Effector CD8-positive, alpha-beta T cell (primary cell): Measurements from ENCODE around the gene YPEL4.
"Not testable (repeated sequence)": the region's sequence is repeated elsewhere in the genome, so short reads cannot be mapped to it uniquely, and the experiment has no call there.

ENCODE experiments used
- DNase-seq: peaks from one replicate; lab custom pipeline; 2025; lab: John Stamatoyannopoulos, UW
- total RNA-seq, 4 experiments: gene quantifications; one replicate each; lab custom pipeline; 2026; lab: John Stamatoyannopoulos, UW

Gene YPEL4, protein sequence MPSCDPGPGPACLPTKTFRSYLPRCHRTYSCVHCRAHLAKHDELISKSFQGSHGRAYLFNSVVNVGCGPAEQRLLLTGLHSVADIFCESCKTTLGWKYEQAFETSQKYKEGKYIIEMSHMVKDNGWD
- 10.2 to 33.7 (median 27.0) reads per million in 4 experiments for total RNA-seq

DNA sequence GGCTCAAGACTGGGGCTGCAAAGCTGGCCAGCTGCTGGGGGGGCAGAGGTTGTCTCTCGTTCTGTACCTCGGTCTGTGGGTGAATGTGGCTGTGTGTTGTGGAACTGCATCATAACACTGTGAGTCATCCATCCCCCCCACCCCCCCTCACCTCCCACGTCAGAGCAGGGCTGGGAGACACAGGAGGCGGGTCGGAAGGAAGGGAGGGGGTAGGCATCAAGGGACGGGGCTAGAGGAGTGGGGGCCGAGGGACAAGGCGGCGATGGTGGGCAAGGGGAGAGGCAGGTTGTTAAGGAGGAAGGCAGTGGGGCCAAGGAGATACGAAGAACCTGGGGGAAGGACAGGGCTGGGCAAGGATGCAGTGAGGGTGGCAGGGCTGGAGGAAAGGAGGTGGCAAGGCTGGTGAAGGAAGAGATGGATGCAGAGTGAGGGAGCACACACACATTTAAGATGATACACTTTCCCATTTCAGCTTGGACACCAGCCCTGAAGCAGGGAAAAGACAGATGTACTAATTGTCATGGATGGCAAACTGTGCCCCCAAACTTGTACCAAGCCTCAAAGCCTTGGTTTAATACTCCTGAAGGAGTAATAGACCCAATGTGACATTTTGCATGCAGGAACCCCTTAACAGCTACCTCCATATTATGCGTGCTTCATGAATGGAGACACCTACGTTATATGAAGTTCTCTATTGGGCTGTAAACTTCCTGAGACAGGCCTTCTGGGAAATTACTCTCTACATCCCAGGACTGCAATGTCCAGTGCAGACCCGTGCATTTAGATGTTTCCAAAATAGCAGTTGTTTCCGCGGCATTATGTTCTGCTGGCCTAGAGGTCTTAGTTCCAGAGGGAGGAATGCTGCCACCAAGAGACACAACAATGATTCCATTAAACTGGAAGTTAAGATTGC lies at the start of gene YPEL4:
YPEL4 (minus strand) TSS at position 87 of the 913 bp plus-strand sequence. CDS start 2,805 bp downstream, outside the sequence.
- peak; percentile 79 for DNase-seq

DNA sequence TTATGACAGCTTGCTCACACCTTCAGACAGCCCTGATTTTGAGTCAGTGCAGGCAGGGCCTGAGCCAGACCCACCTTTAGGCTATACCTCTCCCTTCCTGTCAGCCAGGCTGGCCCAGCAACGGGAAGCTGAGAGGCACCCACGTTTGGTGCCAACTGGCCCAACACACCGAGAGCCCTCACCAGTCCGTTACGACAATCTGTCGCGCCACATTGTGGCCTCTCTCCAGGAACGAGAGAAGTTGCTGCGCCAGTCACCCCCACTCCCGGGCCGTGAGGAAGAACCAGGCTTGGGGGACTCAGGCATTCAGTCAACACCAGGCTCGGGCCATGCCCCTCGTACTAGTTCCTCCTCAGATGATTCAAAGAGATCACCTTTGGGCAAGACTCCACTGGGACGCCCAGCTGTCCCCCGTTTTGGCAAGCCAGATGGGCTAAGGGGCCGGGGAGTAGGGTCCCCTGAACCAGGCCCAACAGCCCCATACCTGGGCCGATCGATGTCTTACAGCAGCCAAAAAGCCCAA lies 49.2 kb upstream of the YPEL4 start:
- no peak for DNase-seq

DNA sequence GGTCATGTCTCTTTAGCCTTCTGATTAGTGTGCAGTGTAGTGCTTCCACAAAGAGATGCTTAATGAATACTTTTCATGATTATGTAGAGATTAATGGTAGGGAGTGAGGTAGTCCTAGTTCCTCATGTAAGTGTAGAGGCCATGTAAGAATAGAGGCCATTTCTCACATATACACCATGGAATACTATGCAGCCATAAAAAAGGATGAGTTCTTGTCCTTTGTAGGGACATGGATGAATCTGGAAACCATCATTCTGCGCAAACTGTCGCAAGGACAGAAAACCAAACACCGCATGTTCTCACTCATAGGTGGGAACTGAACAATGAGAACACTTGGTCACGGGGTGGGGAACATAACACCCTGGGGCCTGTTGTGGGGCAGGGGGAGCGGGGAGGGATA lies 40.8 kb upstream of the YPEL4 start:
- not testable (repeated sequence) for DNase-seq

DNA sequence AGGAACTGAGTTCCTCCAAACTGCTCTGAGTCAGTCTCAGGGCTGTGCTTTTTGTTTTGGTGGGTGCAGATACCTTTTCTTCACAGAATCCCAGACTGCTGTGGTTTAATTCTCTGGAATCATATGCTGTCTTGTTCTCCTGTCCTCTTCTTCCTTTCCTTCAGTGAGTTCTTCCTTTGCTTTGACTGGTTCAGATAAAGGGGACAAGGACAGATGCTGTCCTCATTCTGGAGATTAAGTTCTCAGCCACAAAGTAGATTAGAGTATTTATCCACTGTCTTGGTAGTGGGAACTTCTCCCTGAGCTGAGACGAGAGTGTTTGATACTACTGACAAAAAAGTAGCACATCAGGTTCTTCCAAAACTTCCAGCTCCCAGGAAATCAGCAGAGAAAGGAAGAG lies 31.5 kb upstream of the YPEL4 start:
- DNase-seq = no peak

DNA sequence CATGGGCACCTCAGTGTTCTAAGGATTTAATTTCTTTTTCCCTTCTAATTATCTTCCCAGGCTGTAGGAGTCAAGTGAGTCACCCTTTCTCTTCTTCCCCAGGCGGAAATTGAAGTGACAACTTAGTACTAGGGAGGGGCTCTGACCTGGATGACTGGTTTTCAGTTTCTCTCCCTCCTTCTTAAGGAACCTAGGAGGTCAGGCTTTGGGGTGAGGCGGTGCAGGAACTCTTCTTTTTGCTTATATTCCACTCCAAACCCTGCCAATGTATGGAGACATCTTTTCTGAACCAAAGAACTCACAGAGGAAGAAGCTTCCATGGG lies 30.8 kb upstream of the YPEL4 start:
- no peak for DNase-seq

DNA sequence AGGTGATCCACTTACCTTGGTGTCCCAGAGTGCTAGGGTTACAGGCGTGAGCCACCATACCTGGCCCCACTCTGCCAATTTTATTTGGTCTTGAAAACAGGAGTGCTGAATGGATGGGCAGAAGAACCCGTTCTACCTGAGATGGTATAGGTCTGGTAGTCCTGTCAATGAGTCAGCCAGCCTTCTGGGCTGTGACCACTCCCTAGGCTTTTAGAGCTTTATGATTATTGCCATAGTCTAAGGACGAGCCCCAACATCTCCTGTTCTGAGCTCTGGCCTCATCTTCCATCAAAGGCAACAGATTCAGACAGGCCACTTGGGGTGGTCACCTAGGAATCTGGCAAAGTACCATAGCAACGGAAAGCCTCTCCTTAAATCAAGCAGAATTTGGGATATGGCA lies 29.7 kb upstream of the YPEL4 start:
- no peak for DNase-seq

DNA sequence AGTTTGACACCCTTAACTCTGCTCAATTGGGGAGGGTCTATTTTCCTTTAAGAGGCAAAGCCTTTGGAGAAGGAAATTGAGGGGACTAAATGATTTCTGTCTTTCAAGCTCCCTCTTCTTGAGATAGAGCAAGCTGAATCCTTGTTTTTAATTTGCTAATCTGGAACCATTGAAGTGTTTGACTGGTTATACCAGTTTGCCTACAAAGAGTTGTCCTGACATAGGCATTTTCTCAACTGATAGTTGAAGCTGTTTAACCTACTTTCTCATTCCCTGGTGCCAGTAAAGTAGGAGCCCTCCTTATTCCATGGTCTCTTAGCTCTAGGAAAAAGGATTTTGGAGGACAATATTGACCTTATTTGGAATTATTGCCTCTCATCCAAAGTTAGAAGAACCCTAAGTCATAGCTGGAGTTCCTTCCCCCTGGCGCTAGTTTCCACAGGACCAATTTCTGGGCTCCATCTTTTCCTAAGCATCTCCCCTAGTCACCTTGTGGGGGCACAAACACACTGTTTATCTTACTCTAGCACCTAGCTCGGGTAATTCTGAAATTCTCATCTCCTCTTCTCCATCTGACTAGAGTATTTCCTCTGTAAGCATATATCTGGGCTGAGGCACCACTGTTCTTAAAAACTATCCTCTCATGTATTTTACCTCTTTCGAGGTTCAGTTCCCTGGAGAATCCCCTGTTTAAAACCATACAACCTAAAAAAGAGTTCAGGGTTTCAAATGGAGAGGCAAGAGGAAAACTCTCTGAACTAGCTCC lies 25.6 kb upstream of the YPEL4 start:
- DNase-seq = no peak

DNA sequence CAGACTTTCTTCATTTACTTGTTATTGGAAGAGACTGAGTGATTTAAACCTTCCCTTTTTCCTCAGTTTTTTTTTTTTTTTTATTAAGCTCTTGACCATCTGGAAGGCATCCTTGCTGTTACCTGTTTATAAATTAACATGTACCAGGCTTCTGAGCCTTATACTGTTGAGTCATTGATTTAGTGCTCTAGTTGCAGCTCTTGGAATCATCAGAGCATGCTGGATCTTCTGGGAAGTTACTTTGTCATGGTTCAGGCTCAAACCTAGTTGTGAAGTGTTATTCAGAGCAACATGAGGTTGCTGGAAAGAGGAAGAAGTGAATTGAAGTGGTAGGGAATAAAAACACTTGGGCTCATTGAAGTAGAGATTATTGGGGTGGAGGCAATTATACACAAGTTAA lies 24.5 kb upstream of the YPEL4 start:
- DNase-seq = no peak

DNA sequence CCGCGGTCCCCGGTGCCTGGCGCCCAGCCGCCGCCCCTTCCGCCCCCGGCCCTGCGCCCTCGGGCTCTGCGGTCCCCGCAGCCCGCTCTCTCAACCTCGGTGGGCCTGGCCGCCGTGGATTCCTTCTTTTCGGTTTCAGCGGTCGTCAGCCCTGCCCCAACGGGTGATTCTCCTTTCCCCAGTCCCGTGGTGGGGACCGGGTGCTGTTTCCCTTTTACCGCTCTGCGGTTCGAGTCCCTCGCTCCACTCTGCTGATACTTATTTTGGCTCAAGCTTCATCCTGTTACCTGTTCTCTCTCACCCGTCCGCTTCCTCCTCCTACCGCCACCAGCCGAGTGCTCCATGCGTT lies 18.7 kb upstream of the YPEL4 start:
- no peak for DNase-seq

DNA sequence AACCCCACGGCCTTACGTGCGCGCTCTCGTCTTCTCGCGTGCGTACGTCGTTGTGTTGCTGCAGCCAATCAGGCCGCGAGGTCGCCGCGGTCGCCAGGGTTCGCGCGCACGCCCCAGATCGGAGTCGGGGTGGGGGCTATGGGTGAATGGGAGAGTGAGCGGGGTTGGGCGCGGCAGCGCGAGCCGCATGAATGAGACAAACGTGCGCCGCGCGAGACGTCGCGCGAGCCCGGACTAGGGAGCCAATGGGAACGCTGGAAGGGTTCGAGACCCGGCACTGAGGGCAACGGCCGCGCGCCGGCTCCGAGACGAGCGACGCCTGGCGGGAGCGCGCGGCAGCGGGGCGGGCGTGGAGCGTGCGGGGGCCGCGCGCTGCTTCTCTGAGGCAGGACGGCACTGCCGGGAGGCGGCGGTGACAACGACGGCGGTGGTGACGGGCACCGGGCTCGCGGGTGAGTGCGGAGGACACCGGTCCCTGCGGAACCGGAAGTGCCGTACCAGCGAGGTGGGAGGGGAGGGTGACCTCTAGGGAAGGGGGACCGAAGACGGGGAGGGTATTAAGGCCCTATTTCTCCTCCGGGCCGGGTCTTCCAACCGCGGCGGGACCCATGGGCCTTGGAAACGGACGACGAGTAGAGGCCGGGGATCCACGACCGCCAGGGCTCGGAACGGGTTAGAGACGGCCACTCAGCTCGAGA lies 18.2 kb upstream of the YPEL4 start, which contains the start of gene ZDHHC5:
ZDHHC5 (plus strand) TSS at position 379 of the 698 bp plus-strand sequence. CDS start 4,977 bp downstream, outside the sequence.
- peak; percentile 99 for DNase-seq

DNA sequence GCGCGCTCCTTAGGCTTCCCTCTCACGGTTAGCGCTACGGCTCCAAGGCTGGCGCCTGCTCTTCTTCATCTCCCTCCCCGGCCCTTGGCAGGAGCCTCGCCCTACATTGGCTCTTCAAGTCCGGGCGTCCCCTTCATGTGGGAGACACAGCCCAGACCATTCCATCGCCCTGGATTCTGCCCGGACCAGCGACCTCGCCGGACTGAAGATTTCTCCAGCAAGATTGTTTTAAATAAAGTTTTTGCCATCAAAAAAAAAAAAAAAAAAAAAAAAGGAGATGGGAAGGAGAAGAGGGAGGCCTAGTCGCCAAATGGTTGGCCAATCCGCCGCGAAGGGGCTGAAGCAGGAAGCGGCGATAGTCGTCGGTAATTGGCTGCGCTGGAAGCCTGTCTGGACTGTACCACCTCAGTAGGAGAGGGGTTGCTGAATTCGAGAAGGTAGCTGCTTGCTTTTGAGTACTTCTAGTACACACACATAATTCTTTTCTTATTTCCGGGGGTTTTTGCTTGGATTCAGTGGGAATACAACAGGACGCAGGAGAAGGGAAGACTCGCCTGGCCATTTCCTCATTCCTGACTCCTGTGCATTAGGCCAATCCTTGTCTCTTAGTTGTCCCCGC lies 17.5 kb upstream of the YPEL4 start:
- peak; percentile 87 for DNase-seq

DNA sequence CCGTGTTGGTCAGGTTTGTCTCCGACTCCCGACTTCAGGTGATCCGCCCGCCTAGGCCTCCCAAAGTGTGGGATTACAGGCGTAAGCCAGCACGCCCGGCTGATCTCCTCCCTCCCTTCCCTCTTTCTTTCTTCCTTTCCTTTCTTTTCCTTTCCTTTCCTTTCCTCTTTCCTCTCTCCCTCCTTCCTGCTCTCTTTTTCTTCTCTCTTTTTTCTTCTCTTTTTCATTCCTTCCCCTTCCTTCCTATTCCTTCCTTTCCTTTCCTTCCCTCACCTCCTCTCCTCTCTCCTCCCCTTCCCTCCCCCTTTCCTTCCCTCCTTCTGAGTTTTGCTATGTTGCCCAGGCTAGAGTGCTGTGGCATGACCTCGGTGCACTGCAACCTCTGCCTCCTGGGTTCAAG lies 14.3 kb upstream of the YPEL4 start:
- DNase-seq = no peak

DNA sequence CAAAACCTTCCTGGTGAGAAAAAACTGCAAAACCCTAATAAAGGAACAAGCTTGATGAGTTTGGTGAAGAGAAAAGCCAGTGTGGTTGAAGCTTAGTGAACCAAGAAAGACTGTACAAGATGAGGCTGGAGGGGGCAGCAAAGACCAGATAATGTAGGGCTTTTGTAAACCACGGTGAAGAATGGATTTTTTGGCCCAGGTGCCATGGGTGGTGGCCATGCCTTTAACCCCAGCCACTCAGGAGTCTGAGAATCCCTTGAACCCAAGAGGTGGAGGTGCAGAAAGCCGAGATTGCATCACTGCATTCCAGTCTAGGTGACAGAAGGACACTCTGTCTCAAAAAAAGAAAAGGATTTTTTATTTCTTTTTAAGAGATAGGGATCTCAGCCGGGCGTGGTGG lies 13.2 kb upstream of the YPEL4 start:
- DNase-seq = no peak

DNA sequence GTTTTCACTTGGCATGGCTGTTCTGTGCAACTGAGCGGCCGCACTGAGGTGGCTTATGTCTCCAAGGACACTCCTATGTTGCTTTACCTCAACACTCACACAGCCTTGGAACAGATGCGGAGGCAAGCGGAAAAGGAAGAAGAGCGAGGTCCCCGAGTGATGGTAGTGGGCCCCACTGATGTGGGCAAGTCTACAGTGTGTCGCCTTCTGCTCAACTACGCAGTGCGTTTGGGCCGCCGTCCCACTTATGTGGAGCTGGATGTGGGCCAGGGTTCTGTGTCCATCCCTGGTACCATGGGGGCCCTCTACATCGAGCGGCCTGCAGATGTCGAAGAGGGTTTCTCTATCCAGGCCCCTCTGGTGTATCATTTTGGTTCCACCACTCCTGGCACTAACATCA lies 10.0 kb upstream of the YPEL4 start:
- no peak for DNase-seq

DNA sequence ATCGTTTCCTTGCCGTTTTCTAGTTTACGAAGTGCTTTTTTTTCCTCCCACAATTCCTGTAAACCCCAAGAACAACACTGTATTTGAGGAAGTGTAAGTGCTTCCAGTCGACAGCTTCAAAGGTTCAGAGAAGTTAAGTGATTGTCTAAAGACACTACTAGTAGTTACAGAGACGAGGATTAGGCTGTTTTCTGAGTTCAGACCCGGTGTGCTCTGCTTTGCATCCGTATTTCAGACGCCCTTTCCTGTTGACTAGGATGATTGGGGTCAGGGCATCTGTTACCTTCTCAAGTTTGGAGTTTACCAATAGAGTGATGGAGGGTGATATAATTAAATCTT lies 8.3 kb upstream of the YPEL4 start:
- no peak for DNase-seq

DNA sequence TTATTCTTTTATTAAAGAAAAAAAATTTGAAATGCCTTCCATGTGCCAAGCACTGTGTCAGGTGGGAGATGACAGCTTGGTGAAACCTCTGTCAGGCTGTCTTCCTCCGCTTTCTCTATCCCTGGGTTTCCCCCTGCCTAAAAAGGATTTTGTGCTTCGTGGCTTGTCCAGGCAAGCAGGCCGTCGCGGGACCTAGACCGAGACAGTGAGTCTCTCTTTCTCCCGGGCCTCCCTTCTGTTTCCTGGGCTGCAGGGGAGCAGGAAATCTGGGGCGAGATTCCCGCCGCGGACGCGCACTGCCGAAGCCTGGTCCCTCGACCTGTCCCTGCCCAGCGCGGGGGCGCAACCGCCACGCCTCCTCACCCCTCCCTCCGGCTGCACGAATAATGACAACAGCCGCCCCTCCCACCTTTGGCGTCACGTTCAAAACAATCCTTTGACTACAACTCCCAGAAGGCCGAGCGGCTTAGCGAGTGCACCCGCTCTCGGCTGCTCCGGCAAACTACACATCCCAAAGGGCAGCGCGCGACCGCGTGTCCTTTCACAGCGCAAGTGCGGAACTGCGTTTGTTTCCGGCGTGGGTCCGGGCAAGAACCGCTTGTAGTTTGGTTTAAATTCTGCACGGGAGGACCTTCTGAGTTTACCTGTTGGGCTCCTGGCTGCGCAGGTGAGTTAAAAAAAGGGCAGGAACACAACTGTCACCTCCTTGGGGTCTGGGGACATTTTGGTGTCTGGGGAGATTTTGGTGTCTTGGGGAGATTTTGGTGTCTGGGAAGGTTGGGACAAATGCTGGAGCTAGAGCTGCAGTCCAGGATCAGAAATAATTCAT lies 7.7 kb upstream of the YPEL4 start, which contains the start of gene CLP1:
CLP1 (plus strand) TSS at position 569 of the 829 bp plus-strand sequence. CDS start 1,715 bp downstream, outside the sequence.
- peak; percentile 98 for DNase-seq

DNA sequence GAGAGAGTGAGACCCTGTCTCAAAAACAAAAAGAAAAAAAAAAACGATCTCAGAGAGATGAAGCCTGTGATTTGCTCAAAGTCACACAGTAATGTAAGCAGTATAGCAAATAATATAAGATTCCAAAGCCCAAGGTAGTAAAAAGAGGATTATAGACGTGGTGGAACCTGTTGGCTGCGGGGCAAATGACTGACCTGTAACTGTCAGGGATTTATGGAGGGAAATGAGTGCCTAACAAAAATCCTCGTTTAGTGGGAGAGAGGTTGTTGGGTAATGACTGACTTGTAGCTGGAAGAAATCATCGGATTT lies 7.1 kb upstream of the YPEL4 start:
- DNase-seq = no peak

DNA sequence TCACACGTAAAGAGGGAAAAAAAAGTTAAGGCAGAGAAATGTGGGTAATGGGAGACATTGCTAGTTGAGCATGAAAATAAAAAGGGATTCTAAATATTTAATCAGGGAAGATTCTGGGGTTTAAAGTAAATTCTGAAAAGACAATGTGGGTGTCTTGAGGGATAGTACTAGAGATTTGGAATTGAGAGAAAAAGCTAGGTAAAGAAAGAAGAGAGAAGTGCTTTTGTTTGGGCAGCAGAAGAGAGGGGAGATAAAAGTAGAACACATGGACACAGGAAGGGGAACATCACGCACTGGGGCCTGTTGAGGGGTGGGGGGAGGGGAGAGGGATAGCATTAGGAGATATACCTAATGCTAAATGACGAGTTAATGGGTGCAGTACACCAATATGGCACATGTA lies 3.5 kb upstream of the YPEL4 start:
- DNase-seq = no peak

DNA sequence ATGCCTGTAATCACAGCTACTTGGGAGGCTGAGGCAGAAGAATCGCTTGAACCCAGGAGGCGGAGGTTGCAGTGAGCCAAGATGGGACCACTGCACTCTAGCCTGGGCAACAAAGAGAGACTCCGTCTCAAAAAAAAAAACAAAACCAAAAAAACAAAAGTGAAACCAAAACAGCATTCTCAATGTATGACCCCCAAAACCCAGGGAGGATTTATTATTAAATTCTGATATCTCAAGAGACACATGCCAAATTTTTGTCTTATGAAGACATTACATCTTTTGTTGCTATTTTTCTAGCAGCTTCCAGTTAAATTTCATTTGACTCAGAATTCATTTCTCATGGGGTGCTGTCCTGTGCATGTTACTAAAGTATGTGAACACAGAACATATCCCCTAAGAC lies 3.0 kb upstream of the YPEL4 start:
- no peak for DNase-seq

DNA sequence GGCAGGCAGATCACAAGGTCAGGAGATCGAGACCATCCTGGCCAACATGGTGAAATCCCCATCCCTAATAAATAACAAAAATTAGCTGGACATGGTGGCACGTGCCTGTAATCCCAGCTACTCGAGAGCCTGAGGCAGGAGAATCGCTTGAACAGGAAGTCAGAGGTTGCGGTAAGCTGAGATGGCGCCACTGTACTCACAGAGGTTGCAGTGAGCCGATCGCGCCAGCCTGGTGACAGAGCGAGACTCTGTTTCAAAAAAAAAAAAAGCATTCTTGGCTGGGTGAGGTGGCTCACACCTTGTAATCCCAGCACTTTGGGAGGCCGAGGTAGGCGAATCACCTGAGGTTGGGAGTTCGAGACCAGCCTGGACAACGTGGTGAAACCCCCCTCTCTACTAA lies 2.5 kb upstream of the YPEL4 start:
- peak; percentile 13 for DNase-seq

DNA sequence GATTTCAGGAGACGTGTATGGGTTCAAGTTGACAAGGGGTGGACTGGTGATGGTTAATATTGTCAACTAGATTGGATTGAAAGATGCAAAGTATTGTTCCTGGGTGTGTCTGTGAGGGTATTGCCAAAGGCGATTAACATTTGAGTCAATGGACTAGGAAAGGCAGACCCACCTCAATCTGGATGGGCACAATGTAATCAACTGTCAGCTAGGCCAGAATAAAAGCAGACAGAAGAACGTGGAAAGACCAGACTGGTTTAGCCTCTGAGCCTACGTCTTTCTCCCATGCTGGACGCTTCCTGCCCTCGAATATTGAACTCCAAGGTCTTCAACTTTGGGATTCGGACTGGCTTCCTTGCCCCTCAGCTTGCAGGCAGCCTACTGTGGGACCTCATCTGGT lies 1.7 kb upstream of the YPEL4 start:
- no peak for DNase-seq
